HG03039 (cell line): Measurements from ENCODE around the gene USP5.
A peak's percentile ranks its signal among the peaks of the same experiment; 100 is the strongest.

Source experiments
- ATAC-seq: cut with Tn5 transposase; IDR thresholded peaks from one replicate; pipeline ENCODE4 v1.9.1; 2021; ENCODE audit warnings: mild to moderate bottlenecking, moderate library complexity; ENCODE audit not compliant: unreplicated experiment

USP5 gene

DNA sequence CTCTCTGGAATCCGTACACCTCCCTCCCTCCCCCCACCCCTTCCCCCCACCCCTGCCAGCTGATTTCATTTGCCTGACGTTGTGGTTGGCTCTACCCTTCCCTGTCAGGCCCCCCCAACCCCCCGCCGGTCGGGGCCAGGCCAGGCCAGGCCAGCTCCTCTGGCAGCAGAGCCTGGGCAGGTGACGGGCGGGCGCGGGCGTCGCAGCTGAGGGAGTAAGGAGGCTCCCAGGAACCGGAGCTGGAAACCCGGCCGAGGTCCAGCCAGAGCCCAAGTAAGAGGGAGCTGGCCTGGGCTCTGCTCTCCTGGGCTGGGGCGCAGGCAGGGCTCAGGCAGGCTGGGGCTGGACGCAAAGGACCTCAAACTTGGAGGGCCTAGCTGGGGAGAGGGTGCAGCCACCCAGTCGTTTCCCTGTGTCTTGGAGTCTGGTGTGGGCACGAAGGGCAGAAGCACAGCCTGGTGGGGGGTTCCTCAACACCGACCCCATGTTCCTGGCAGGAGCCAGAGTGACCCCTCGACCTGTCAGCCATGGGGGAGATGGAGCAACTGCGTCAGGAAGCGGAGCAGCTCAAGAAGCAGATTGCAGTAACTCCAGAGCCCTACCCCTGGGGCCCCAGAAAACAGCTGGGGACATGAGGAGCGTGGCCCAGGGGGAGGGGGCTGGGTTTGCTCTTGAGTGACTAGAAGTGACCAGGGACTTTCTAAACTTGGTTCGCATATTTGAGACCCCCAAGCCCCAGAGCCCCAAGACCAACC lies 11.0 kb upstream of the USP5 start, which contains the start of gene GNB3:
Gene GNB3, plus strand, starts transcription at position 165 of the 755 bp plus-strand sequence. Its CDS starts 363 bp downstream, at position 528.
- no peak for ATAC-seq

DNA sequence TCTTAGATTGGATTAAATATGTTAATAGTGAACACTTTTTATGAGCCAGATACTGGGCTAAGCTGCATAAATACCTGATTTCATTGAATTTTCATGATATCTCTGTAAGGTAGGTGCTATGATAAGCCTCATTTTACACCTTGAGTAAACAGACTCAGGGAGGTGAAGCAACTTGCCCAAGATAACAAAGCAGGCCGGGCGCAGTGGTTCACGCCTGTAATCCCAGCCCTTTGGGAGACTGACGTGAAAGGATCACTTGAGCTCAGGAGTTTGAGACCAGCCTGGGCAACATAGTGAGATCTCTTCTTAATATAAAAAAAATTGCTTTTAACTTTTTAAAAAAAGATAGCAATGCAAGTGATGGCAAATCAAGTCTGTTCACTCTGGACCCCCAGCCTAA lies 9.9 kb upstream of the USP5 start:
- ATAC-seq = no peak

DNA sequence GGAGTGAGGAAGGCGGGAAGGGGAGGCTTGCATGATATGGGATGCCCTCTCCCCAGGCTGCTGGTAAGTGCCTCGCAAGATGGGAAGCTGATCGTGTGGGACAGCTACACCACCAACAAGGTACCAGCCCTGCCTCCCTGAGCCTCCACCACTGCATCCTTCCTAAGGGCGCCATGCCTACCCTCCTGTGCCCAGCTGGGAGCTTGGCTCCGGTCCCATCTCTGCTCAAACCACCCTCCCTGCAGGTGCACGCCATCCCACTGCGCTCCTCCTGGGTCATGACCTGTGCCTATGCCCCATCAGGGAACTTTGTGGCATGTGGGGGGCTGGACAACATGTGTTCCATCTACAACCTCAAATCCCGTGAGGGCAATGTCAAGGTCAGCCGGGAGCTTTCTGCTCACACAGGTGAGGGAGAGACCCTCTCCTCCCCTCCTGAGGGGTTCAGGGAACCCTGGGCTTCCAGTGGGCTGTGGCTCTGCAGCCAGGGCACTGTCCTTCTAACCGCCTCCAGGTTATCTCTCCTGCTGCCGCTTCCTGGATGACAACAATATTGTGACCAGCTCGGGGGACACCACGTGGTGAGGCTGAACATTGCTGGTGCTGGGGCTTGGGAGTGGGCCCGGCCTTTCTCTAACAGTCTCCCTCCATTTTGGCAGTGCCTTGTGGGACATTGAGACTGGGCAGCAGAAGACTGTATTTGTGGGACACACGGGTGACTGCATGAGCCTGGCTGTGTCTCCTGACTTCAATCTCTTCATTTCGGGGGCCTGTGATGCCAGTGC lies 8.6 kb upstream of the USP5 start:
- ATAC-seq = no peak

DNA sequence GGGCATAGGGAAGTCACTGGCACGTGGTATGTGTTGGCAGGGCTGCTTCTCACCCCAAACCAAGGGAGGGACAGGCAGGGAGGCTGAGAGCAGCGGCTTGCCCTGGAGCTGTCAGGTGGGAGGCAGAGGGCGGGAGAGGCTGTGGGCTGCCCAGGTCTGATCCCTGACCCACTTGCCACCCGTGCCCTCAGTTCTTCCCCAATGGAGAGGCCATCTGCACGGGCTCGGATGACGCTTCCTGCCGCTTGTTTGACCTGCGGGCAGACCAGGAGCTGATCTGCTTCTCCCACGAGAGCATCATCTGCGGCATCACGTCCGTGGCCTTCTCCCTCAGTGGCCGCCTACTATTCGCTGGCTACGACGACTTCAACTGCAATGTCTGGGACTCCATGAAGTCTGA lies 6.6 kb upstream of the USP5 start:
- no peak for ATAC-seq

DNA sequence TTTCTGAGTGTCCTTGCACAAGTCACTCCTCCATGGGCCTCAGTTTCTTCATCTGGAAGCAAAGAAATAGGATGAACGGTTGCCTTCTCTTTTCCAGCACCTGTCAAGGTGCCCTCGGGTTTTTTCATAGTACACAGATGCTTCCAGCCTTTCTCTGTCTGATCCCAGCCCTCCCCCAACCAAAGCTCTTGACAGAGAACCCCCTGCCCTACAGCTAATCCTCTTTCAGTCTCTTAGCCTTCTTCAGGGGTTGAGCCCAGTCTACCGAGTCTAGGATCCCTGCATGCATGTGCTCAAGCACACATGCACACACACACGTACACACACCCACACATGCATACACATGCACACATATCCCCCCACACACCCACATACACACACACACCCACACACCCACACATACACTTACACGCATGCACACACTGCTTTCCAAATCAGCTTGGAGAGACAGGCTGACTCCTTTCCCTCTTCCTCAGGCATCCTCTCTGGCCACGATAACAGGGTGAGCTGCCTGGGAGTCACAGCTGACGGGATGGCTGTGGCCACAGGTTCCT lies 5.6 kb upstream of the USP5 start:
- ATAC-seq = no peak

DNA sequence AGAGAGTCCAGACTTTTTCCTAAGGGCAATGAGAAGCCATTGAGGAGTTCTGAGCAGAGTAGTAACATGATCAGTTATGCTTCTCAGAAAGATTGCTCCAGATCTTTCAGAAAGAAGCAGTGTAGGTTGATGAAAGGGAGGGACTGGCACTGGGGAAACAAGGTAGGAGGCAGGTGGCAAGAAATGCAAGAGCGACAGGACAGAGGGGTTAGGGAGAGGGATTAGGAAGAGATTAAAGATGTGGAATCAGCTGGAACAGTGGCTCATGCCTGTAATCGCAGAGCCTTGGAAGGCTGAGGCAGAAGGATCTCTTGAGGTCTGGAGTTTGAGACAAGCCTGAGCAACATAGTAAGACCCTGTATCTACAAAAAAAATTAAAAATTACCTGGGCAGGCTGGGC lies 4.3 kb upstream of the USP5 start:
- no peak for ATAC-seq

DNA sequence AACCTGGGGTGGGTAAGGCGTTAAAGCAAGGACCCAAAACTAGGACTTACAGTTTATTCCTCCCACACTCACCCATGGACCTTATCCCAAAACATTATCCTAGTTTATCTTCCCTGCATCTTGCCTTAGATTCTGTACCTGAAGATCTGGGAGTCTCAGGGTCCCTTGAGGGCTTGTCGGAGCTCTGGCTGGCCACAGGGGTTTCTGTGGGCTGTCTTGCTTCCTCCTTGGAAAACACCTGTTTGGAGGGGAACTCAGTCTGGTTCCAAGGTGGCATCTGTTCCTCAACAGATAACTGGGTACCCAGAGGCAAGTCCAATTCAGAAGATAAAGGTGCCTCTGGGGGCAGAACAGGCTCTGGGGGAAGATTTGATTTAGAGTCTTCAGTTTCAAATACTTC lies 2.5 kb upstream of the USP5 start:
- no peak for ATAC-seq

DNA sequence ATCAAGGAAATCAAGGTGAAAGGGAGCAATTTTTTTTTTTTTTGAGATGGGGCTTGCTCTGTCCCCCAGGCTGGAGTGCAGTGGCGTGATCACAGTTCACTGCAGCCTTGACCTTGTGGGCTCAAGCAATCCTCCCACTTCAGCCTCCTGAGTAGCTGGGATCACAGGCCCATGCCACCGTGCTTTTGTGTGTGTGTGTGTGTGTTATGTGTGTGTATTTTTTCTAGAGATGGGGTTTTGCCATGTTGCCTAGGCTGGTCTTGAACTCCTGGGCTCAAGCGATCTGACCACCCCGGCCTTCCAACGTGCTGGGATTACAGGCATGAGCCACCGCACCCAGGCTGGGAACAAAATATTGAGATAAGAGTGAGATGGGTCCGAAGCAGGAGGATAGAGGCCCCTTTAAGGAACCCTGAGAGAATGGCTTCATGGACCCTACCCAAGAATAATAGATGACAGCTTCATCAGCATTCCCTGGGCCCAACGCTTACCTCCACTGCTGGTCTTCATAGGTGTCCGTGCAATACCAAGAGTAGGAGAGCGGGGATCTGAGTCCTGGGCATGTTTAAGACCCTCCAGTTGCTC lies 1.9 kb upstream of the USP5 start:
- ATAC-seq = no peak

DNA sequence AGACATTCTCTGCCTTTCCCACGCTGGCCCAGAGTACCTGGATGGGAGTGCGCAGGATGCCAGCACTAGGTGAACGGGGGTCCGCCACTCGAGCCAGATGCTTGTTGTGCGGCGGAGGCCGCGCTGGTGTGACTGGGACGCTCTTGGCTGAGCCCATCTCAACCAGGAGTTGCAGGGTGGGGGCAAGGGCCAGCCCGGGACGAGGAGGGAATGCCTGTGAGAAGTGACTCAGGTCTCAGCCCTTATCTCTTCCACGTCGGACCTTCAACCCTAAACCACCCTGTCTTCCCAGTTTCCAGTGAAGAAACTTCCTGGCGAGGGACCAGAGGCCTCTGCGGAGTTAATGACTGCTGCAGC lies 1.2 kb upstream of the USP5 start:
- no peak for ATAC-seq

DNA sequence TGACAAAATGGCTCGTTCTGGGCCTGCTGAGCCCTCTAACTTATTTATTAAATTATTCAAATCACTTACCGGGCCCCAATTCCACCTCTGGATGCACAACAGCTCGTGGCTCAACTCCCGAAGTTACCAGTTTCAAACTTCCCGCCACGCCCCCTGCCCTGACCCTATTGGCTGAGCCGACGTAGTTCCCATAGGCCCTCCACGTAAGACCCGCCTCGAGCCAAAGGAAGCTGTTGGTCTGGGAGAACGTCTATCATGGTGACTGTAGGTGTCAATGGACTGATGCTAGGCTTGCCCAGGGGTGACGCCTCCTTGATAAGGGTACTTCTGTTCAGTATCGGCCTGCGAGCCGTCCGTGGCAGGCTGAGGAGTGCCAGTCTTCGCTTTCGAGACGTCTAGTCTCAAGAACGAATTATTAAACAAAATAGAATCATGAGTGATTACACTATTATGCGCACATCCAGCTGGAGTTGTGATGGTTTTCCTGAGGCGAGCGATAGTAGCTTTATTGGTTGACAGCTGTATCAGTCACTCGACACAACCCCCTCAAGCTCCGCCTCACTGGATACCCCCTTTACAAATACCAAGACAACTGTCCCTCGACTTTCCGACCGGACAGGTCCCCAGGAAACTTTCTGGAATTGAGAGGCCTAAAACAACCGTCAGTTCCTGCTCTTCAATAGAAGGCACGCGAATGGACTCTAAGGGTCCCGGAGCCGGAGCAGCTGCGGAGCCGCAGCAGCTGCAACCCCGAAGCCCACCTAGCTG lies 613 bp upstream of the USP5 start, which contains the start of gene CDCA3:
Gene CDCA3, minus strand, starts transcription at position 134 of the 768 bp plus-strand sequence. CDS start 334 bp downstream, outside the sequence.
- peak; percentile 44 for ATAC-seq

DNA sequence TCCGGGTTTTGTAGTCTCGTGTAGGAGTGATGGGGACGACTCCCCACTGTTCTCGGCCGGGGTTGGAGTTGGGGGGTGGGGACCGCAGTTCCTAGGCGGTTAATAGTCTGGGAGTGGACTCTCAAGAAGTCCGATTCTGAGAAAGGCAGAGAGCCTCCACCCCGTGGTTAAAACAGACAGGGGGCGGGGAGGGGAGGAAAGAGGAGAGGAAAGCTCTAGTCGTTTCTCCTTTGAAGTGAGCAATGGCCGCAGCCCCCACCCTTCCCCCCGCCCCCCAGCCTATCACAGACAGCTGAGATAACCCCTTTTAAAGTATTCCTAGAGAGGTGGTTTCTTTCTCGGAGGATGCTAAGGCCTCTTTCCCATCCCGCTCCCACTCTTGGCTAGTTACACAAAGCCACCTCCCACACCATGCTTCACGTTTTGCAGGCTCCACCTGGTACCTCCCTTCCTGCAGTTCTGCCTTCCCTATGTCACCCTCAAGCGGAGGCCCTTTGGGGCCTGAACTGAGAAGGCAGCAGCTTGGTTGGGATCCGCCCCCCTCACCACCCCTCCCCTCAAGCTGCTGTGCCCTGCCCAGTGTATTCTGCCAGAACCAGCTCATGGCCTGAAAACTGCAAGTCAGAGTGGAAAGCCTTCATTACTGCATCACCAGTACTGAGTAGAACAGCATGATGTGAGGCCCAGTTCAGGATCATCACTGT lies 853 bp downstream of the USP5 start:
- ATAC-seq = no peak

DNA sequence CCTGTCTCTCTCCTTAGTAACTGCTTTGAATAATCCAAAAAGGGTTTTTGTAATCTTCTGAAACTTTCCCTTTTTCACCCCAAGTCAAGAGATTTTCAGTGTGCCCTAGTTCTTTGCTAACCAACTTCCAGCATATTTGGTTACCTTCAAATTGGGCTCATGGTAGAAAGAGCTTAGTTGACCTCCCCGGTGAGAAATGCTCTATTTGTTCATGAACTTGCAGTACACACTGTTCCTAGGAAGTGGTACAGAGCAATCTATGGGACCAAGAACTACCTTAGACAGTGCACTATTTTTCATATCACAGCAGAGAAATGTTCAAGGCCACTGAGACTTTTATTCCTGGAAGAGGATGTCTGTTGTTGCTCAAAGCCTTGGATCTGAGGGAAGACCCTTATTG lies 1.7 kb downstream of the USP5 start:
- no peak for ATAC-seq

DNA sequence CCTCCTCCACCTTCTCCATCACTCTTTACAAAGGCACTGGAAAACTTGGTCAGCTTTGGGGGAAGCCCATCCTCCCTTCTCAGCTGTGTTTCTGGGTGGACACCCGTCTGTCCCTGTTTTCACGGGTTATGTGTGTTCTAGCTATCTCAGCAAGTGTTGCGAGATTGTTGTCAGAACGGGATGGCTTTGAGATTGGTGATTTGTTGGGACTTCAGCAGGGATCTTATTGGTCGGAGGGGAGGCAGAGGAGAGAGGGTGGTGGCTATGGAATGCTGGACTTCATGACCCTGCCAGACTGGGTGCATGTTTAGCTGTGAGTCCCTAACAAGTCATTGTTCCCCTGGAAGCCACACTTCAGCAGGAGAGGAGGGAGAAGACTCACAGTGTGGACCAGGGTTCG lies 2.1 kb downstream of the USP5 start:
- ATAC-seq = no peak

DNA sequence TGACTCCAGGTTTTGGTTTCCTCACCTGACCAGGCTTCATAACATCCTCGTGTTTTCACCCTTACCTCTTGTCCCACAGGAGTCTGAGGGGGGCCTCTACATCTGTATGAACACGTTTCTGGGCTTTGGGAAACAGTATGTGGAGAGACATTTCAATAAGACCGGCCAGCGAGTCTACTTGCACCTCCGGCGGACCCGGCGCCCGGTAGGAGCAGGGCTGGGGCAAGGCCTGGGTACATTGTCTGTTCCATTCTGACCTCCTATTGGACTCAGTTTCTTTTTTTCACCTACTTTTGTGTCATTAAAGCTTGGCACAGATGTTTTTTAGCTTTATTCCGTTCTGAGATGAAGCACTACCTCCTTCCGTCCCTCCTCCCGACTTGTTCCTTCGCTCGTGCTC lies 3.4 kb downstream of the USP5 start:
- ATAC-seq = no peak

DNA sequence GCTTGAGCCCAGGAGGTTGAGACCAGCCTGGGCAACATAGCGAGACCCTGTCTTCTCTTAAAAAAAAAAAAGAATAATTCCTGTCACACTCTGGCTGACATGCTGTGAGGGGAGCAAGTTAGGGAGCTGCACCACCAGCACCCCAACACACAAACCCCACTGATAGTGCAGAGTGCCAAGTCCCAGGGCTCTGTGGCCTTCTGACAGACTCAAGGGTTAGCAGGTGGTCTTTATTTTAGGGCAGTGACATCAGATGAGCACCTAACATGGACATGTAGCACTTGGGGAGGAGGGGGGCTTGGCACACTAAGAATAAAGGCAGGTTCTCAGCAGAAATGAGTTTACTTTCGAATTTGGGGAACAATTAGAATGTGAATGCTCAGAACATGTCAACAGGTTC lies 6.8 kb downstream of the USP5 start:
- ATAC-seq = no peak

DNA sequence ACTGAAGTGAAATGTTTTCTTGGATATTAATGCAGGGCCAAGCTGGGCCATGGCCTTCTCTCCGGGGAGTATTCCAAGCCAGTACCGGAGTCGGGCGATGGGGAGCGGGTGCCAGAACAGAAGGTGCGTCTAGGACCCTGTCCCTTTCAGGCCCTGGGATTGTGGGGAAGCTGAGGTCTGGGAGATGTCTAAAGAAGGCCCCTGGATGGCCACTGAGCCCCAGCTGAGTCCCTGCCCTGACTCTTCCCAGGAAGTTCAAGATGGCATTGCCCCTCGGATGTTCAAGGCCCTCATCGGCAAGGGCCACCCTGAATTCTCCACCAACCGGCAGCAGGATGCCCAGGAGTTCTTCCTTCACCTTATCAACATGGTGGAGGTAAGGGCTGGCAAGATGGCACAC lies 8.2 kb downstream of the USP5 start:
- ATAC-seq = no peak

DNA sequence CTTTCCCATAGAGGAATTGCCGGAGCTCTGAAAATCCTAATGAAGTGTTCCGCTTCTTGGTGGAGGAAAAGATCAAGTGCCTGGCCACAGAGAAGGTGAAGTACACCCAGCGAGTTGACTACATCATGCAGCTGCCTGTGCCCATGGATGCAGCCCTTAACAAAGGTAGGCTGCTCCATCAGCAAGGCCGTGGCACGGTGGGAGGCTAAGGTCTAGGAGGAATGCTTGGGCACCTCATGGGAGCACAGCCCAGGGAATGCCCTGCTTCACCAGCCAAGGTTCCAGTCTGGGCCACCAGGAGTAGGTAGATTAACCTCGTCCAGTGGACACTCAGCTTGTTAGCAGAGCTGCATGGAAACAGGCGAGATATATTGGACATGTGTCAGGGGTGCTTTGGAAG lies 9.0 kb downstream of the USP5 start:
- ATAC-seq = no peak

DNA sequence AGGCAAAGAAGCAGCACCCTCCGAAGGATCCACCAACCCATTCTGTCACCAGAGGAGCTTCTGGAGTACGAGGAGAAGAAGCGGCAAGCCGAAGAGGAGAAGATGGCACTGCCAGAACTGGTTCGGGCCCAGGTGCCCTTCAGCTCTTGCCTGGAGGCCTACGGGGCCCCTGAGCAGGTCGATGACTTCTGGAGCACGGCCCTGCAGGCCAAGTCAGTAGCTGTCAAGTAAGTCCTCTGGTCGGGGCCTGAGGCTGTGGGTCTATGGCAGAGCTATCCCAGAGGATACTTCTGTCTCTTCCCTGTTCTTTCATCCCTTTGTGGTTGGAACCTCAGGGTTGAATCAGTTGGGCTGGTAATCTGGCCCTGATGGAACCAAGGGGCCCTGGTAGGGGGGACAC lies 9.4 kb downstream of the USP5 start:
- no peak for ATAC-seq

DNA sequence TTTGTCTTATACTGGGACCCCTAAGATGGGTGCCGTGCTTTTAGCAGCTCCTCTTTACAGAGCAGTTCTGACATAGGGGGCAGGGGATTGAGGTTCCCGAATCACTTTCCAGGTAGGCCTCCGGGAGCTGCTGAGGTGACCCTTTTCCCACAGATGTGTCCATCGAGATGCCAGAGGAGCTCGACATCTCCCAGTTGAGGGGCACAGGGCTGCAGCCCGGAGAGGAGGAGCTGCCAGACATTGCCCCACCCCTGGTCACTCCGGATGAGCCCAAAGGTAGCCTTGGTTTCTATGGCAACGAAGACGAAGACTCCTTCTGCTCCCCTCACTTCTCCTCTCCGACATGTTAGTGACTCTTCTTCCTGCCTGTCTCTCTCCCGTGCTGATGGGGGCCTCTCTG lies 11.1 kb downstream of the USP5 start:
- ATAC-seq = no peak

DNA sequence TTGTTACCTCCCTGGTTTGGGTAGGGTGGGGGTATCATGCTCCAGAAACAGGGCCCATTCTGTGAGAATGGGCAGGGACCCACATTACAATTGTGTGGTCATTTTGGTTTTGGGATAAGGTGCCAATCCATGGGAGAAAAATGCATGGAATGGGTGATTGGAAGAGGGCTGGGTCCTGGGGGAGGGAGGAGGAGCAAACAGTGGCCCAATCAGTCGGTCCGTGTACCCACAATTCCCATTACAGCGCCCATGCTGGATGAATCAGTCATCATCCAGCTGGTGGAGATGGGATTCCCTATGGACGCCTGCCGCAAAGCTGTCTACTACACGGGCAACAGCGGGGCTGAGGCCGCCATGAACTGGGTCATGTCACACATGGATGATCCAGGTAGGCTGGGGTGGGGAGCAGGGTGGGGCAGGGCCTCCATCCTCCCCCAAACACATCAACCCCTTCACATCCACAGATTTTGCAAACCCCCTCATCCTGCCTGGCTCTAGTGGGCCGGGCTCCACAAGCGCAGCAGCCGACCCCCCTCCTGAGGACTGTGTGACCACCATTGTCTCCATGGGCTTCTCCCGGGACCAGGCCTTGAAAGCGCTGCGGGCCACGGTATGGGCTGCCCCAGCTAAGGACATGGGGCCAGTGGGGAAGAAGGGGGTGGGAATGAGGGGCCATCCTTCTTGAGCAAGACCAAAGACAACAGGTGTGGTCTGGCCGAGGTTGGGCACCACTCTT lies 11.8 kb downstream of the USP5 start:
- no peak for ATAC-seq
